Eye (tissue), 1 donor: ENCODE data around the gene FAM53B.

Experiments
- DNase-seq: peaks from one replicate; pipeline ENCODE4 v3.0.0-alpha.2; 2015

The FAM53B gene

GRCh38 chr10:124660404-124661125, 83.6 kb downstream of the FAM53B start:
- DNase-seq, result no peak

- DNase-seq, result no peak
Observed at GRCh38 chr10:124659380-124659779, 84.8 kb downstream of the FAM53B start.

DNA sequence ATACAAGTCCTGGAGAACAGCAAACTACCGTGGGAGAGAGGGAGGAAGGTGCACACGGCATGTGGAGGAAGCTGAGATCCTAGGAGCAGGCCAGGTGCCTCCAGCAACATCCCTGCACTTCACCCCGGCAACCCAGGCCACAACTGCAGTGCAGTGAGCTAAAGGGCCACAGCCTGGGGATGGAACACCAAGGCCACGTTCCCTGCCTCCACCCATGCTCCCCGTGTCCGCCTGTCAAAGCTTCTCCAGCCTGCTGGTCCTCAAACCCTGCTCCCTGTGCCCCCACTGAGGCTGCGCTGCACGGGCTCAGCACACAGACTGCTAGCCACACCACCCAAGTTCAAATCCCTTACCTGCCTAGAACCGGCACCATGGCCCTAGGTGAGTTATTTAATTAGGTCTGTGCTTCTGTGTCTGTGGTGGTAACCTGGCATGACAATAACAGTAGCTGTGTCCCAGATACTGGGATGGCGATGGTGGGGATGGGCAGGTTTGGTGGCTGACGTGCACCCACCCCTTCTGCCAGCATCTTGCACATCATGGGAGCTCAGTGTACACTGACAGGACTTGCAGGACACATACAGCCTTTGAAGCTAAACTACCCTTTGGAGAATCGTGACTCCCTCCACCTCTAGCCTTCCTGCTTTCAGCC, 85.5 kb downstream of the FAM53B start:
- no peak for DNase-seq

GRCh38 chr10:124657806-124658205, 86.4 kb downstream of the FAM53B start:
- DNase-seq, result peak; percentile 68

GRCh38 chr10:124656541-124656940, 87.6 kb downstream of the FAM53B start:
- DNase-seq, result no peak

- DNase-seq, result no peak
Observed at GRCh38 chr10:124656113-124656490, 88.1 kb downstream of the FAM53B start.

DNA sequence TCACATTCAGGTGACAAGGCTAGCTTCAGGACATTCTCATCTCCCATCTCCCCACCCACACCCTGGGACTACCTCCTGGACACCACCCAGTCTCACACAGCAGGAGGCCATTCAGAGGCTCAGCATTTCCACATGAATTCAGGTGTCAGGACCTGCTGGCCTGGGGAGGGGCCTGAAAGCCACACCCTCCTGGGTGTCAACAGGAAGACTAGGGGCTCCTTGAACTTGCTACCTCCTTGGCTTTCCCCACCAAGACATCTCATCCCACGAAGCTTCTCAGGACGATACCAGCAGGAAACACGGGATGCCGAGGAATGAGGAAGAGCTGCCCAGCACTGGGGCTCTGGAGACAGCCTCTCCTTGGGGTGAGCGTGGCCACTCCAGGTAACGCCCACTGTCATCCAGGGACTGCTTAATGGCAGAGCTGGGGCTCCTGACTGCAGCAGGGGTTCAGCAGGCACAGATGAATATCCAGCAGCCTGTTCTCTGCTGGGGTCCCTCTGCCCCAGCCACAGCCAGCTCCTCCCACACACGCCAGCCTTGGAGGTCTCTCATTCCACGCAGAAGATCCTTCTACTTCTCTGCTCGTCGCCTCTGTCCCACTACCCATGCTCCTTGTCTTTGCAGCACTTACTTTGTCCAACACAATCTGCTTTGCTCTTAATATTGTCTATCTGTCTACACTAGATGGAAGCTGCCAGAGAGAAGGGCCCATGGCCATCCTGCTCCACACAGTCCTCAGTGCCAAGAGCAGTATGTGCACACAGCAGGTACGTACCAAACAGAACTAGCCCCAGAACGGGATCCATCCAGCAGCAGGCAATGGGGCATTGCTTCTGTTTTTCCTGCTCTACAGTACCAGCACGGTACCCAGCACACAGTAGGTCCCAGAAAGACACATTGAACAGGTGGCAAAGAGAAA, 88.7 kb downstream of the FAM53B start:
- no peak for DNase-seq

- DNase-seq, result no peak
Observed at GRCh38 chr10:124654686-124655085, 89.5 kb downstream of the FAM53B start.

GRCh38 chr10:124653811-124654651, 90.1 kb downstream of the FAM53B start:
- no peak for DNase-seq

DNA sequence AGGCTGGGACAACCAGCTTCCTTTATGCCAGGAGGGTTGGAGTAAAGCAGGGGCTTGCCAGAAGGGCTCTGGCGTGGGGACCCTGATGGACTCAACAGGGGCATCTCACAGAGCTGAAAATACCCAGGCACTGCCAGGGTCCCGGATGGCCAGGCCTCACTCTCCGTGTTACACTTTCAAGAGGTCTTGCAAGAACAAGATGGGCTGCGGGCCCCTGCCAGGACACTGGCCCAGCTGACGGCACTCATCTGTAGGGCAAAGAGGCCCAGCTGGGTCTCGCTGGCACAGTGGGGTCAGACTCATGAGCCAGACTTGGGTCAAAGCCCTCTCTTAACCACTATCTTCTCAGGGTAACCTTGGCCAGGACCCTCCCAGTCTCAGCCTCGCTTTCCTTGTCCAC, 90.9 kb downstream of the FAM53B start:
- DNase-seq, result no peak

DNA sequence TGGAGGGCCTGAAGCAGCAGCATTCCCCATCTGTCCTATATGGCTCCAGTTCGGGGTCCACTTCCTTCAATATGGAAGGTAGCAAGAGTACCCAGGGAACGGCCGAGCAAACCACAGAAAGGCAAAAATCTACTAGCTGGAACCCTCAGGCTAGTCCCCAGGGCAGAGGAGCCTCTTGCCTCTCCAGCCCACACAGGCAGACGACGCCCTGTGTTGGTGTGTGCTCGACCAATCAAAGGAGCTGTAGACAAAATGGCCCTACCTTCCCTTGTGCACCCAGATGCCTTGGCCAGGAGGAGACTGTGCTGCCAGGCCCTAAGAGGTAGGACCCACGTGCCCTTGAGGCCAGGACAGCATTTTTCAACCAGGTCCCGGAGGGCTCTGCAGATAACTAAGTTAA, 91.5 kb downstream of the FAM53B start:
- no peak for DNase-seq

GRCh38 chr10:124652200-124652599, 92.0 kb downstream of the FAM53B start:
- no peak for DNase-seq

DNA sequence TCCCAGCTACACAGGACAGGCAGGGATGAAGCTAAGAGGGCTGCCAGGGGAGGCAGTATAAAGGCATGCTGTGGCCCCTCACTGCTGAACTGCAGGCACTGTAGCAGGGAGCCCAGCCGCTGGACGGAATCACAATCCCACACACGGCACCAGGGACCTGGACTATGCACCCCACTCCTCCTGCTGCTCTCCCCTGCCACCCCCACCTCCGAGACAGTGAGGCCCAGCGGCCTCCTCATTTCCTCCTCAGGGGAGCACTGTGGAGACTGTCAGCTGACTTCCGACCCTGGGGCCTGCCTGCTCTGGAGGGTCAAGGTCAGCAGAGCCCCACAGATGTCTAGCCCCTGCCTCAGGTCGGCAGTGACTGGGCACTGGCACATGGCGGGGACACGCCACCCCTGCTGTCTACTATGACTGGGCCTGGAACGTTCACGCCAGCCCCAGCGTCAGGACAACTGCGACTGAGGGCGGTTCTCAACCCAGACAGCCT, 92.7 kb downstream of the FAM53B start:
- DNase-seq, result no peak

GRCh38 chr10:124650820-124651401, 93.3 kb downstream of the FAM53B start:
- DNase-seq, result no peak

DNA sequence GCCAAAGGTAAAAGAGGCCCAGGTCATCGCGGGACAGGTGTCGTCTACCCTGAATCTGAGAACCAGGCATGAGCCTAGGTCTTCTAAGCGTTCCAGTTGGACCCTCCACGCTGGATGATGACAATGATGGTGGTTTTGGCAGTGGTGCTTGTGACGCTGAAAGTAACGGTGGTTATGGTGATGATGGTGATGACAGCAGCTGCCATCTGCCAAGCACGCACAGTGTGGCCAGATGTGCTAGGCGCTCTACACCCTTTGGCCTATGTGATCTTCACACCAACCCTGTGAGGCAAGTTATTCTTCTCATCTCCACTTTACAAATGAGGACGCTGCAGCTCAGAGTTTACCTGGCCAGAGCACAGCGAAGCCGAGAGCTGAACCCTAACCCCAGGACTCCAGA, 93.9 kb downstream of the FAM53B start:
- DNase-seq, result no peak

DNA sequence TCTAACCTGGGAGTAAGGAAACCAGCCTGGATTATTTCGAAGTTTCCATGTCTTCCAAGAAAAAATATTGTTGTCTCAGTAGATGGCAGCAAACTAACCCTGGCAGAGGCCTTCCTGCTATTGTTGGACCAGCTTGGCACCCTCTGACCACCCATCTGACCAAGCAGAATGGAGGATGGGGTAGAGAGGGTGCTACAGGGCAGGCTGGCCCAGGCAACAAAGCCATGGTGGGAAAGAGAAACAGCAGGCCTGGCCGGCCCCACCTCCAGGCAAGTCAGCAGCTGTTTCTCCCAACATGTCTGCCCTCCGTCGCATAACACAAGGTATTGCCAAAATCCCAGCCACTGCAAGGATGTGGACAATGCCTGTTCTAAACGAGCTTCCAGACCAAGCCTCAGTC, 95.0 kb downstream of the FAM53B start:
- DNase-seq, result no peak

DNA sequence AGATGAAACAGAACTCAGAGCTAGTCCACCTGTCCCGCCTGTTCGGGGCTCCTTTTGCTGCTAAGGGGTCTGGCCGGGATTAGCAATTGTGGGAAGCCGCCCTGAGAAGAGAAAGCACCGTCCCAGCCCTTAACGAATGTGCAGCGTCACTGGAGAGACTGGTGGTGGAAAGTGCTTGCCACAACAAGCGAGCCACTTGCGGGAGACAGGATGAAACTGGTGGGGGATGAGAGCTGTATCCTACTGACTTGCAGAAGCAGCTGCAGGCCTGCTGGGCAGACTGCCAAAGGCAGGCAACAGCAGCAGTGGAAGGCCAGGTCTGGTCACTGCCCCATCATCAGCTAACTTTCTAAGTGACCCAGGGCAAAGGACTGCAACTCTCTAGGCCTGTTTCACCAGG, 95.4 kb downstream of the FAM53B start:
- DNase-seq, result peak; percentile 63

GRCh38 chr10:124648131-124648475, 96.1 kb downstream of the FAM53B start:
- DNase-seq, result no peak

DNA sequence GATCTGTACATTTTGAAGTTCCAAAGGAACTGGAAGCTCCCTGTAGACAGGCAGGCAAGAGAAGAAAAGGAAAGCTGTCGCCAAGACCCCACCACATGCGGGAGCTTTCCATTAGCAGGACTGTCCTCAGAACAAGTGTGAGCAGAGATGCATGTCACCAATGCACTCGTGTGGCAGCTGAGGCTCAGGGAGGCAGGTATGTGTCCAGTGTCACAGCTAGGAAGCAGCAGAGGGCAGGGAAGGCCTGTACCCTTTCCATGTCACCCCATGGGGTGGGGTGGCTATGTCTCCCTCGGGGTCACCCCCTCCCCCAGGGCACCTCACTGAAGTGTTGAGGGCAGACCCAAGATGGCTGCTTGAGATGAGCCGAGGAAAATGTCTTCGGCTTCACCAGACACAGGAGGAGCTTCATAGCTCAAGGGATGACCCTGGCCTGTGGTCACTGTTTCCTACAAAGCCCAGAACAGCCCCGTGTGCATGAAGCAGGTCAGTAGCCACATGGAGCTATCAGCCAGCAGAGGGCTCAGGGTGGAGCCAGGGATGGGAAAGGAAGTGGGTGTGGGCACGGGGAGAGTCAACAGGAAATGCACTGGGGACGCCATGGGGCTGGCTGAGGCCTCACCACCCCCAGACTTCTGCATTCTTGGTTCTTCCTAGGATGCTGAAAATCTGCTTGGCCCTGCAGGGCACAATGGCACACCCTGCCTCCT, 96.6 kb downstream of the FAM53B start:
- DNase-seq, result no peak

DNA sequence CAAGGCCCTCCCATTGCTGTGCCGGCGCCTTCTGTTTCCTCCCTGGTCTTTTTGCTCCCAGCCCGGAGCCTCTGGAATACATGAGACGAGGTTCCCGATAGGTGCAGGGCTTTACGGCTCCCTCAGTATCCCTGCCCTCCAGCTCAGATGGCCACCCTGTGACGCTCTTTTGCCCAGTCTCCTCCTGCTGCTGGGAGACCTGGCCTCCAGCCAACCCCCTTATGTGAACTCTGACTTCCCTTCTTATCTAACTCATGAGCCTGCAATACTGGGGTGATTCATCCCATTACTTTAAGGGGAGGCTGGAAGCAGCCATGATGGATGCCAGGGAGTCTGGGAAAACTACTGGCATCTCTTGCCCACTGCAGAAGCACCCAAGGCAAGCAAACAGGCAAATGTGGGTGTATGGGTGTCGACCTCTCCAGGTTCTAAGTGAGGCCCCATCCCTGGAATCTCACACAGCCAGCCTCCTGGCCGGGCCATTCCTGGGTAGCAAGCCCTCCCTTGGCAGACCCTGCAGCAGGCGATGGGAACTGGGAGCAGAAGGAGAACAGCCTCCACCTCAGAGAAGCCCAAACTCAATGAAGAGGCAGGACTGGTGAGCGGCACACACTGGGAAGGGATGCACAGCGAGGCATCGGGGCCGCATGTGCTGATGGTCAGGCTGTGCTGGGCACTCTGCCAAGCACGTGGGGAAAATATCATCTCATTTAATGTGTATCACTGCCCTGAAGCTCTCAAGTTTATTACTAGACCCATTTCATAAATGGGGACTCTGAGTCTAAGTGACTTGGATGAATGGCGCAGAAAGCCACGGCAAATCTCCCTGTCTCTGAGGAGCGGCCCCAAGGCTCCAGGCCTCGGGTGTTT, 97.5 kb downstream of the FAM53B start:
- no peak for DNase-seq
